HG02763 (cell line): ENCODE data around the gene CROCC2.

ENCODE experiments used
- ATAC-seq: cut with Tn5 transposase; IDR thresholded peaks from one replicate; pipeline ENCODE4 v1.9.1; 2021; ENCODE audit warnings: mild to moderate bottlenecking, moderate library complexity; ENCODE audit not compliant: unreplicated experiment

The CROCC2 gene

DNA sequence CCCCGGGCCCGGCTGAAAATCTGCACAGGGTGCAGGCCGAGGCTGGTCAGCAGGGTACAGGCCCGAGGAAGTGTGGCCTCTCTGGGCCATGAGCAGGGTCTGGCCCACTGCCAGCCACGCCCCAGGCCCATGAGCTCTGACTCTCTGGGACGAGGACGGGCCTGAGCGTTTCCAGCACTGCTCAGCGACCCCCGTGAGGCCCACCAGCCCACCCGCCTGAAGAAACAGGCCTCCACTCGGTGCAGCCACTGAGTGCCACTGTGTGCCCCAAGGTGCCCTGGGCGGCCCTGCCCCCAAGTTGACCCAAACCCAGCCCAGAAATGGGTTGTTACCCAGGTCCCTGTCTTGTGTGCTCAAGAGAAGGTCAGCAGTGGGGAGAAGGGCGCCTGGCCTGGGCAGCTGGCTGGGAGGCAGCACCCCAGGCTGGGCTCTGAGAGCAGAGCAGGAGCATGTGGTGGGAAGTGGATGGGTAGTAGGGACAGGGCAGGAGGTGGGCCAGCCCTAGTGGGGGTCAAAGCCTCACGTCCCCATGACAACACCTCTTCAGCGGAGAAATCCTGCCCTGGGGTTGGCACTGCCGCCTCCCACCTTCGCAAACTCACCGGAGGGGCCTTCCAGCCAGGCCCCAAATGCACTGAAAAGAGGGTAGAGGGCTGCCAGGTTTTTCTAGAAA, 90.2 kb downstream of the CROCC2 start:
- no peak for ATAC-seq

GRCh38 chr2:240996834-240997140, 90.7 kb downstream of the CROCC2 start:
- ATAC-seq = no peak

DNA sequence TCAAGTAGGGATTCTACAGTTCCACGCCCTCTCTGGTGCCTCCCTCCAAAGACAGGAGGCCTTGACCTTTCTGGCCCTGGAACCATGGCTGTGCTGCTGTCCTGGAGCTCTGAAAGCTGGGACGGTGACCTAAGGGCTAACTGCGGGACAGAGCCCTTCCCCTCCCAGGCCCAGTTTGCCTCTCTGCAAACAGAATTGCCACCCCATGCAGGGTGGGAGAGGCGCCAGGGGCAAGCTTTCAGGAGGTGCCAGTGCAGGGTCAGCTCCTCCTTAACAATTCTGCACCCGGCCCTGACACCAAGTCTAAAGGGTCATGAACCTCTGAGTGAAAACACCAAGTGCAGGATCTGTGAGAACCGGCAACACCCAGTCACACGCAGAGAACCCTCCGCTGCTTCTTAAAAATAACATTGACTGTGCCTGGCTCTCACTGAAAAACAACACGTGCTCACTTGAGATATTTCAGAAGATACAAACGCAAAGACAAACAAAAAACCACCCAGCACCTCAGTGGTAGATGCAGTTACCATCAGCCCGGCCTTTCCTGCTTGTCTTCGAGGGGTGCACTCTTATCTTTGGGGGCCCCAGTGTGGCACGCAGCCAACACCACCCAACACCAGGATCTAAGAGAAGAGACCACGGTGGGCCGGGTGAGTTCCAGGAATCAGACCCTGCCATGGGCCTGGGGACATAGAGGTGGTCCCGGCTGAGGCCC, 91.2 kb downstream of the CROCC2 start:
- ATAC-seq = no peak

DNA sequence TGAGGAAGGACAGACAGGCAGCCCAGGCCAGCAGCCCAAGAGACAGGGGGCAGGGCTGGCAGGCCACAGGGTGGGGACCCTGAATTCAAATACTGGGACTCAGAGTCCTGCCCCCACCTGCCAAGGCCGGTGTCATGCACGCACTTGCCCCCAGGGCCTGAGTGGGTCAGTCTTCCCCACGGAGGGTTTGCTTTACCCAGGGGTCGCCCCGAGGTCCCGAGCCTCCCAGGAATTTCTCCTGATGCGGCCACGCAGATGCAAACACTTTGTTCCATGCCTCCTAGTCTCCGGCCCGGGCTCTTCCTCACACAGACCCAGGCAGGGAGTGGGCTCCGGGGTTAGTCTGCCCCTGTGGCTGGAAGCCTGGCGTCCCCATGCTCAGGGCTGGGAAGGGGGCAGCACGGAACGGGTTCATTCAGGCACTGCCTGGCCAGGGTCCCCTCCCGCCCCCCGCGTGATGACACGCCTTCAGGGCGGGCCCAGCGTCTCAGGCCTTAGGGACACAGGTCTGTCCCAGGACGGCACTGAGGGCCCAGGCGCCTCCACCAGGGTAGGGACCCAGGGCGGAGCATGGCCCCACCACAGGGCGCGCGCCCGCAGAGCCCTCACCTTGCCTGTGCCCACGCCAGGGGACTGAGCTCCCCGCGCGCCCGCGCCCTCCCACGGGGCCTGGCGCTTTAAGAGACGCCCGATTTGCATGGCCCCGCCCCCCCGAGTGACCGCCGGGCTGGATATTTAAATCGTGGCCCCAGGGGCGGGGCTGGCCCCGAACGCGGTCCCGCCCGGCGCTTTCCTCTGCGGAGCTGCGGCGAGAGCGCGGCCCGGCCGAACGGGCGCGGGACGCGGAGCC, 91.9 kb downstream of the CROCC2 start, which contains the start of gene SNED1:
Gene SNED1, plus strand, starts transcription at position 763 of the 850 bp plus-strand sequence. CDS start 220 bp downstream, outside the sequence.
- no peak for ATAC-seq

DNA sequence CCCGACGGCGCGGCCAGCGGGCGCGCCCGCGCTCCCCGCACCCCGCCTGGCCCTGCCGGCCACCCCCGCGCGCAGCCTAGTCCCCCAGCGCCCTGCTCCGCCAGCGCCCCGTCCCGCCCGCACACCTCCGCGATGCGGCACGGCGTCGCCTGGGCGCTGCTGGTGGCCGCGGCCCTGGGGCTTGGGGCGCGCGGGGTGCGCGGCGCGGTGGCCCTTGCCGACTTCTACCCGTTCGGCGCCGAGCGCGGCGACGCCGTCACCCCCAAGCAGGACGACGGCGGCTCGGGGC, 92.5 kb downstream of the CROCC2 start:
- no peak for ATAC-seq

GRCh38 chr2:240998995-240999791, 93.1 kb downstream of the CROCC2 start:
- ATAC-seq = no peak

GRCh38 chr2:240999873-241000541, 93.9 kb downstream of the CROCC2 start:
- ATAC-seq = no peak

- ATAC-seq = no peak
These were observed 94.7 kb downstream of the CROCC2 start for GRCh38 chr2:241000831-241001321.

GRCh38 chr2:241001413-241002274, 95.5 kb downstream of the CROCC2 start:
- no peak for ATAC-seq

- ATAC-seq = no peak
These were observed 96.3 kb downstream of the CROCC2 start for GRCh38 chr2:241002275-241003046.

GRCh38 chr2:241003047-241003360, 96.9 kb downstream of the CROCC2 start:
- ATAC-seq = no peak

GRCh38 chr2:241003369-241003768, 97.2 kb downstream of the CROCC2 start:
- no peak for ATAC-seq

- ATAC-seq = no peak
These were observed 97.9 kb downstream of the CROCC2 start for GRCh38 chr2:241003830-241004564.

- no peak for ATAC-seq
These were observed 99.4 kb downstream of the CROCC2 start for GRCh38 chr2:241005569-241005968.

- no peak for ATAC-seq
These were observed 100.3 kb downstream of the CROCC2 start for GRCh38 chr2:241006412-241006811.

DNA sequence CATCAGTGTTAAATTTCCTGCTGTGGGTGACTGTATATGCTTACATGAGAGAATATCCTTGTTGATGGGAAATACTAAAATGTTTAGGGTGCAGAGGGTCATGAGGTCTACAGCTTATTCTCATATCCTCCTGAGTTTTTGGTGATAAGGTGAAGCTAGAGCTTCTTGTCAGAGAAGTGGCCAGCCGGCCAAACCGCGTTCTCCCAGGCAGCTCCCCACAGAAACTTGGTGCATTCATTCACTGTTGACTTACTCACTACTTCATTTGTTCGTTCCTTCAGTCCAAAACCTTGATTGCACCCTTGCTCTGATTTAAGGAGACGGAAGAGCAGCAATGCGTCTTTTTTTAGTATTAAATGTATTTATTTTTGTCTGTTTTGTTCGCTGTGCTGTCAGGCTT, 101.0 kb downstream of the CROCC2 start:
- ATAC-seq = no peak

GRCh38 chr2:241007880-241008710, 102.0 kb downstream of the CROCC2 start:
- no peak for ATAC-seq
